22Rv1 (cell line): Measurements from ENCODE around the gene ABCC10.
"Not testable (repeated sequence)": the region's sequence is repeated elsewhere in the genome, so short reads cannot be mapped to it uniquely, and the experiment has no call there.

Experiments
- H3K27ac ChIP-seq: fragments of 450-650 bp; 2 replicates; pipeline ENCODE4 v1.5.1; 2017
- CTCF ChIP-seq: fragments of 450-650 bp; IDR thresholded peaks from 2 replicates; pipeline ENCODE4 v1.5.1; 2017; ENCODE audit warnings: mild to moderate bottlenecking
- ZFX ChIP-seq: fragments of 450-650 bp; IDR thresholded peaks from 2 replicates; pipeline ENCODE4 v1.6.1; 2017; ENCODE audit warnings: antibody characterized with exemption, borderline replicate concordance

ABCC10 gene

DNA sequence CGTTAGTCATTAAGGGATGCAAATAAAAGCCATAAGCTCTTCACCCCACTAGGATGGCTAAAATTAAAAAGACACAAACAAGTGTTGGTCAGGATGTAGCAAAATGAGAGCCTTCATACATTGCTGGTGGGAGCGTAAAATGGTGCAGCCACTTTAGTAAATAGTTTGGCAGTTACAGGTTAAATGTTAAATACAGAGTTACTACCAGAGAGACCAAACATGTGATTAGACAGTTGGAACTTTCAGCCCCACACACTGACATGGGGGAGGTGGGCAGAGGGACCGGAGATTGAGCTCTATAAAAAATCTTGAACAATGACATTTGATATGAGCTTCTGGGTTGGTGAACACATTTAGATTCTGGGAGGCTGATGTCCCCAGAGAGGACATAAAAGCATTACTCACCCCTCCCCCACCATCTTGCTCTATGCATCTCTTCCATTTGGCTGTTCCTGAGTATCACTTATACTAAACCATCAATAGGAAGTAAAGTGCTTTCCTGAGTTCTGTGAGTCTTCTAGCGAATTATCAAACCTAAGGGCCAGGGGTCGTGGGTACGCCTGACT, 37.5 kb upstream of the ABCC10 start:
- no peak overlapping the region for H3K27ac ChIP-seq
- no peak for TF ChIP-seq ZFX
- TF ChIP-seq CTCF: no peak

DNA sequence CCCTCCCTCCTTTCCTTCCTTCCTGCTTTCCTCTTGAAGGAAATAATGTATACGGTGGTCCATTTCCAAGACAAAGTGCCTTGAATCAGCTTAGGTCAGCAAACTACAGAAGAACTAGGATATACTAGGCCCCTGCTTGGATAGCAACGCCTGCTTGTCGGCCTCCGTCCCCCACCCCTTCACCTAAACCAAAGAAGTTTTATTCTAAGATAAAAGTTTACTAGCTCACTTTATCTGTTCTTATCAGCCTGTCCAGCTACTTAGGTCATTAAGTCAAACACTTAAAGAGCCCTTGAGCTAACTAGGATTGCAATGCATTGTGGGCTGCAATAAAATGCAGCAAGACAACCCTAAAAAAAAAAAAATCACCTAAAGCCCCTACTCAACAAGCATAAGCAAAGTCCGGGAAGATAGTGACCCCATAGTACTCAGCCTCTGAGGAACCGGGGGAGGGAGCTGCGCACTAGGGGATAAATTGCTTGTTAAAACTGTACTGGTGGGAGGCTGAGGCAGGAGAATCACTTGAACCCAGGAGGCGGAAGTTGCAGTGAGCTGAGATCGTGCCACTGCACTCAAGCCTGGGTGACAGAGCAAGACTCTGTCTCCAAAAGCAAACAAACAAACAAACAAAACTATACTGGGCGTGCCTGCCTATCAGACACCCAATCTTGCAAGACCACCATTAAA, 36.4 kb upstream of the ABCC10 start:
- not testable (repeated sequence) for H3K27ac ChIP-seq

DNA sequence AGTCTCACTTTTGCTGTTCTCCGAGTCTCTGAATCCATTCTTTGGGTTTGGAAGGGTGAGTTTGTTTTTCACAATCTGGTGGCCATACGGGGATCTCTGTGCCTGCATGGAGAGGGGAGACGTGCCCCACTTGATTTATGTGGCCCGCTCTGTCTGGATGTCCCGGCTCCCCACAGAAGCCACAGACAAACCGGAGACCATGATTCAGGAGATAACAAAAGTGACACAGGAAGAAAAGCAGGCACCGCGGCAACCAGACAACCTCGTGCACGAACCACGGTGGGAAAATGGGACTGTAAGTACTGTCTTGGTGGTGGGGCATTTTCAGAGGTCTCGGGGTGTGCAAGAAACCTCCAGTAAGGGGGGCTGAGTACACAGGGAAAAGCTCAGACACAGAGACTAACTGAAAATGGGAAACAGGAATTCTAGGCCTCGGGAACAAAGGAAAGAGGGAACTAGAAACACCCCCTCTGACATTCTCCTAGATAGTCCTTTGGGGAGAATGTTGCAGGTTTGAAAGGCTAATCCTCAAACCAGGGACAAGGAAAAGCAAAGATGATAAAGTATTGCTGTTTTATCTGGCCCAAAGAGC, 35.8 kb upstream of the ABCC10 start:
- no peak overlapping the region for H3K27ac ChIP-seq
- TF ChIP-seq CTCF (no peak), ZFX (no peak)

DNA sequence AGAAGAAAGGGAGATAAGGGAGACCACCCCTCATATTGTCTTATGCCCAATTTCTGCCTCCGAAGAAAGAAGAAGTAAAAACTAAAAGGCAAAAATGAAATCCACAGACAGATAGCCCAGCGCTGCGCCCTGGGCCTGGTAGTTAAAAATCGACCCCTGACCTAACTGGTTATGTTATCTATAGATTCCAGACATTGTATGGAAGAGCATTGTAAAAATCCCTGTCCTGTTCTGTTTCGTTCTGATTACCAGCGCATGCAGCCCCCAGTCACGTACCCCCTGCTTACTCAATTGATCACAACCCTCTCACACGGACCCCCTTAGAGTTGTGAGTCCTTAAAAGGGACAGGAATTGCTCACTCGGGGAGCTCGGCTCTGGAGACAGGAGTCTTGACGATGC, 34.2 kb upstream of the ABCC10 start:
- not testable (repeated sequence) for H3K27ac ChIP-seq

DNA sequence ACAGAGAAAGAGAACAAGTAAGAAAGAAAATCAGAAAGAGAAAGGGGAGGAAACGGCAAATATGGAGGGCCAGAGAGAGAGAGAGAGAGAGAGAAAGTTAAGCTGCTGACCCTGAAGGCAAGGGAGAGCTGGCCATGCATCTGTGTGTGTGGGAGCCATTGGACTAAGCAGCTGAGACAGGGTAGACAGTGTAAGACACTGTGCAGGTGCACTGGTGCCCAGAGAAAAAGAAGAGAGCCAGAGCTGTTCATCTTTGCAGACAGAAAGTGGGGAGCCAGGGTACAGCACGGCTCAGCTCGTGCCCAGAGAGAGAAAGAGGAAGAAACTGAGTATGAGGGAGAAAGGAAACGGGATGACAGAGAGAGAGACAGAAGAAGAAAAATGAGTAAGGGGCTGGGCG, 33.7 kb upstream of the ABCC10 start:
- no peak for TF ChIP-seq ZFX
- no peak overlapping the region for H3K27ac ChIP-seq

DNA sequence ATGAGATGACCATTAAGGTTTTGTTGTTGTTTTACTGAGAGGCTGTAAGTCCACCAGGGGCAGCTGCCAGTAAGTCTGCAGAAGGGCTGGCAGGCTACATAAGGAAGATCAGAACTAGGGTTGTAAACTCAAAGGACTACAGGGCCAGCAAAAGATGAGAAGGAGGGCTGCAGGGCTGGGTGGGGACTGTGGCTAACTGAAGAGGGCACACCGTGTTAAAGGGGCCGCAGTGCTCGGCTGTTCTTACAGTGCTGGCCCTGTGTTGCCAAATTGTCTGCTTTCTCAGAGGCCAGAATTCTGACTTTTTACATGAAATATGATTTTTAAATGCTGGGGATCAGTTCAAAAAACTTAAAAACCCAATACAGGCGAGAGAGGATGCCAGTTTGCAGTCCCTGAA, 32.4 kb upstream of the ABCC10 start:
- H3K27ac ChIP-seq: no peak overlapping the region
- TF ChIP-seq ZFX (no peak), CTCF (no peak)

DNA sequence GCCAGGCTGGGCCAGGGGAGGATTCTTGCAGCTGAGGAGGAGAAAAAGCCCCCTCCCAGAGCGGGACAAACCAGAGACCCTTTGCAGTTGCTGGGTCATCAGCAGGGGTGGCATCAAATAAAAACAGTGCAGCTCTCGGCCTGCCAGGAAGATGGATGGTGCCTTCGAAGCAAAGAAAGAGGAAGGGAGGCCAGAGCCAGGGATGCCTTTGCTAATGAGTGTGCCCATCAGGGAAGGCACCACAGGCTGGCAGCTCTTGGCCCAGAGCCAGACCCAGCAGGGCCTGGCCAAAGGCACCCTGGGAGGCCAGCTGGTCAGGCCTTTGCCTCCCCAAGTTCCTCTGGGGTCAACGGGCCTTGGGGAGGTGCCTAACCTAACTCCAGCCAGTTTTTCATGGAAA, 31.6 kb upstream of the ABCC10 start:
- no peak for TF ChIP-seq CTCF
- TF ChIP-seq ZFX: no peak
- H3K27ac ChIP-seq: no peak overlapping the region

DNA sequence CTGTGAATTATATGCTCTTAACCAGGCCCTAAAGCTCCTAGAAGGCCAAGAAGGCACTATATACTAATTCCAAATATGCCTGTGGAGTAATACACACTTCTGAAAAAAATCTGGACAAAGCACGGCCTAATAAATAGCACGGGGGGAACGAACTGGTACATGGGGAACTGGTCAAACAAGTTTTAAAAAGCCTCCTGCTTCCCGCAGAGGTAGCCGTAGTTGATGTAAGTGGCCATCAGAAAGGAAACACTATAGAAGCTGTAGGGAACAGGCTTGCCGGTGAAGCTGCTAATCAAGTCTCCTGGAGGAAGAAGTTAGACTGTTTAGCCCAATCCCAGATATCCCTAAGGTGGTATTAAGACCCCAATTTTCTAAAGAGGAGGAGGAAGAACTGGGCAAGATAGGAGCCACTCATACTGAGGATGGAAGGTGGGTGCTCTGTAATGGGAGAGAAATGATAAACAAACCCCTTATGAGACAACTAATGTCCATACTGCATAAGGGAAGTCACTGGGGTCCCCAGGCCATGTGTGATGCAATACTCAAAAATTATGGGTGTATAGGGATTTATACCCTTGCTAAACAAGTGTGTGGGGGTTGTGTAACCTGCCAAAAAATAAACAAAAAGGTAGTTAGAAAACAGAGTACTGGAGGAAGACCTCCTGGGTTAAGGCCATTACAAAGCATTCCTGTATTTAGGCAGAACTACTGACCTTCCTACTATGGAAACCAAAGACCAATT, 30.8 kb upstream of the ABCC10 start:
- no peak overlapping the region for H3K27ac ChIP-seq
- TF ChIP-seq CTCF (no peak), ZFX (no peak)
